GM20000 (cell line): ENCODE results near the gene VPS16.
"Not testable (repeated sequence)": the region's sequence is repeated elsewhere in the genome, so short reads cannot be mapped to it uniquely, and the experiment has no call there.

Experiments
- DNase-seq: peaks from one replicate; pipeline ENCODE4 v3.0.0; 2012; ENCODE audit warnings: low spot score
- CTCF ChIP-seq: IDR thresholded peaks from 2 replicates; pipeline ENCODE4 v1.5.1; 2012; ENCODE audit warnings: mild to moderate bottlenecking, control low read depth; ENCODE audit errors: extremely low read depth, missing control alignments

Gene VPS16

DNA sequence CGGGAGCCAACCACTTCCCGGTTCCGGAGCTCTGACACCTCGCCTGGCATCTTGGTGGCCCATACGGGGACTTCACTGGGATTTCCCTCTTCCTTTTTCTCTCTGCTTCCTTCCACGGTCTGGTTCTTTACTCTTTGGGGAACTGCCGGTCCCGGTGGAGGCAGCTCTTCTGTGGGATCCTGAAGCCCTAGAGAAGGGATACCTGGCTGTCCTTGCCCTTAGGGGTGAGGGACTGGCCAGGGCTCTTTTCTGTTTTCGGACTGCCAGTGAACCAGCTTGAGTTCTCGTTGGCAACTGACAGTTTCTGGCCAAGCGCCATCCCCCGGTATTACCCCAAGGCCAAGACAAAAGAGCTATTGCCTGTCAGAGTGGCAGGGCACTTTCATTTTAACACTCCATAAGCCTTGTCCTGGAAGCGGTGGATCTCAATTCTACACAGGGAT is 39.2 kb upstream of the VPS16 start:
- no peak for TF ChIP-seq CTCF
- no peak for DNase-seq

DNA sequence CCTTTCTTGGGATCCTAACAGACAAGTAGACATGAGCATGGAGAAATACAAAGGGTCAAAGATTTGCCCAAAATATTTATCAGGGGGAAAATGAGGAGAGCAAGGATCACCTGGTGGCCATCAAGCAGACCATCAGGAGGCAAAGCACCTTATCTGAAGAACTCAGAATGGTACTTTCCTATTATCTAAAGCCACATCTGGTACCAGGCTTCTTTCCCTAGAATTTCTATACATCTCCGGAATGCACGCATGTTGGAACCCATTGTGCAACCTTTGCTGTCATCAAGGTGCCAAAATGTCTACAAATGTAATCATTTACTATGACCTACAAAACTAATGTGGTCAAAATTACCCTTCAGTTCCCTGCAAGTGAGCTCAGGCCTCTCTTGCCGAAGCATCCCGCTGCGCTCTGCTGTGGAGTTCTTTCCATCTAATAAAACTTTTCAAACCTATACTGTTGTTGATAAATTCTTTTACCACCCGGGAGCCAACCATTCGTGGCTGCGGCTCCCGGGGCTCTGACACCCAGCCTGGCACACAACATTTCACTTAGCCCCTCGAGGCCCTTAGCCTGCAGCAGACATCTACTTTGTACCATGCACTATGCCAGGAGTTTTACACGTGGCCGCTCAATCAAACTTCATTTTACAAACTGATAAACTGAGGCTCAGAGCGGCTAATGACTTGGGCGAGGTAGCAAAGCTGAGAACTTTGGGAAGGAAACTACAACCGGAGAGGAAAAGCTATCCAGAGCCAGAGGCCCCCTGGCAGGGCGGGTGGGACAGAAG is 36.3 kb upstream of the VPS16 start:
- no peak for DNase-seq
- no peak for TF ChIP-seq CTCF

GRCh38 chr20:2804852-2805688 is 35.5 kb upstream of the VPS16 start:
- no peak for DNase-seq
- TF ChIP-seq CTCF, result no peak

GRCh38 chr20:2805689-2806350 is 34.7 kb upstream of the VPS16 start:
- no peak for TF ChIP-seq CTCF
- DNase-seq, result no peak

GRCh38 chr20:2806351-2806701 is 34.2 kb upstream of the VPS16 start:
- no peak for TF ChIP-seq CTCF
- DNase-seq, result no peak

DNA sequence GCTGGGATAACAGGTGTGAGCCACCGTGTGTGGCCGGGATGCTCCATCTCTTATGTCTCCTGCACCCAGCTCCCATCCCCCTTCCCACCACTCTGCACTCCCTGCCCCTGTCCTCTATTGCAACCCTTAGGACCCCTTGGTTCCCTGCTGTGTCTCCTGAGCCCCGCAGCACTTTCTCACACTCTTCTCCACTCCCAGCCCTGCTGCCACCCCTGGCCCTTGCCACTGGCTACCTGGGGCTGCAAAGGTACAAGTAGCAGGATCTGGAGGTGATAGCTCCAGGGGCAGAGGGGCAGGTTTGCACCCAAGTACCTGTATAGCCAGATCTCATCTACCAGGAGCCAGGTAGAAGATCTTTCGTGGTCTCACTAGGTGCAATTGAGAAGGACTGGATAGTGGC is 33.5 kb upstream of the VPS16 start:
- no peak for TF ChIP-seq CTCF

GRCh38 chr20:2807929-2808328 is 32.6 kb upstream of the VPS16 start:
- not testable (repeated sequence) for DNase-seq

More for the DNA sequence above, 33.5 kb upstream of the VPS16 start:
- no peak for DNase-seq
